GM23338 (cell line): ENCODE results near the gene XXYLT1. TPM values are rescaled to one million over a fixed set of nuclear protein-coding genes. Genes with fewer than 3 reads are reported as not detected.

ENCODE experiments used
- ATAC-seq: fragments of 200-7000 bp; cut with Tn5 transposase; 3 replicates; pipeline ENCODE4 v1.9.1; 2020
- DNase-seq: peaks from one replicate; pipeline ENCODE4 v3.0.0-alpha.2; 2015; ENCODE audit warnings: low spot score
- H2AFZ ChIP-seq: fragments of 200-600 bp; sonication (generic); 2 replicates; pipeline ENCODE4 v1.8.0; 2016; ENCODE audit warnings: antibody characterized with exemption, mild to moderate bottlenecking, moderate library complexity
- H3F3A ChIP-seq: fragments of 200-600 bp; sonication (generic); replicated peaks from 2 replicates; pipeline ENCODE4 v1.8.0; 2017; ENCODE audit warnings: antibody characterized with exemption, mixed run types, low read depth
- H3K27ac ChIP-seq: fragments of 200-600 bp; sonication (generic); 2 replicates; pipeline ENCODE4 v1.6.1; 2016; ENCODE audit warnings: low read depth
- H3K27me3 ChIP-seq: fragments of 200-600 bp; sonication (generic); 2 replicates; pipeline ENCODE4 v1.8.0; 2016; ENCODE audit warnings: mild to moderate bottlenecking, mixed run types, moderate library complexity; ENCODE audit not compliant: insufficient read depth
- H3K36me3 ChIP-seq: fragments of 200-600 bp; sonication (generic); 2 replicates; pipeline ENCODE4 v1.8.0; 2016; ENCODE audit warnings: mild to moderate bottlenecking; ENCODE audit not compliant: insufficient read depth
- H3K4me1 ChIP-seq: fragments of 200-600 bp; sonication (generic); 2 replicates; pipeline ENCODE4 v1.8.0; 2016; ENCODE audit warnings: mild to moderate bottlenecking, moderate library complexity; ENCODE audit not compliant: insufficient read depth
- H3K4me2 ChIP-seq: fragments of 200-600 bp; sonication (generic); 2 replicates; pipeline ENCODE4 v1.7.1; 2017; ENCODE audit warnings: mixed run types
- H3K4me3 ChIP-seq: fragments of 200-600 bp; sonication (generic); 2 replicates; pipeline ENCODE4 v1.6.1; 2016; ENCODE audit warnings: mixed run types
- H3K79me2 ChIP-seq: fragments of 200-600 bp; sonication (generic); replicated peaks from 2 replicates; pipeline ENCODE4 v1.8.0; 2017; ENCODE audit warnings: mild to moderate bottlenecking; ENCODE audit not compliant: insufficient read depth
- H3K9me2 ChIP-seq: fragments of 200-600 bp; sonication (generic); 2 replicates; pipeline ENCODE4 v1.8.0; 2017; ENCODE audit not compliant: insufficient read depth
- H4K20me1 ChIP-seq: fragments of 200-600 bp; sonication (generic); replicated peaks from 2 replicates; pipeline ENCODE4 v1.8.0; 2017; ENCODE audit warnings: mild to moderate bottlenecking; ENCODE audit not compliant: insufficient read depth
- H3K27ac Mint-ChIP-seq: 2 replicates; pipeline ENCODE4 v1.8.0; 2020; ENCODE audit warnings: inconsistent platforms, mild to moderate bottlenecking, moderate library complexity, mixed read lengths
- H3K27me3 Mint-ChIP-seq: 3 replicates; pipeline ENCODE4 v1.8.0; 2022; ENCODE audit warnings: low read depth, mild to moderate bottlenecking, moderate library complexity, mixed read lengths, inconsistent platforms; ENCODE audit not compliant: insufficient read depth, poor library complexity
- H3K36me3 Mint-ChIP-seq: 3 replicates; pipeline ENCODE4 v1.8.0; 2021; ENCODE audit warnings: low read depth, mild to moderate bottlenecking, inconsistent platforms, moderate library complexity, mixed read lengths
- H3K4me1 Mint-ChIP-seq: 3 replicates; pipeline ENCODE4 v1.8.0; 2020; ENCODE audit warnings: mild to moderate bottlenecking, inconsistent platforms, mixed read lengths
- H3K4me3 Mint-ChIP-seq: 3 replicates; pipeline ENCODE4 v1.8.0; 2021; ENCODE audit warnings: moderate library complexity, mild to moderate bottlenecking, inconsistent platforms, mixed read lengths
- H3K9me3 Mint-ChIP-seq: 3 replicates; pipeline ENCODE4 v1.8.0; 2020; ENCODE audit warnings: moderate library complexity, mild to moderate bottlenecking, inconsistent platforms, mixed read lengths
- CREB1 ChIP-seq: fragments of 250-450 bp; sonication (Bioruptor Pico); IDR thresholded peaks from 2 replicates; pipeline ENCODE4 v1.5.0; 2020; ENCODE audit warnings: low read depth, mild to moderate bottlenecking, moderate library complexity
- CTCF ChIP-seq, 2 experiments: fragments of 200-600 bp in 1 of 2; sonication (generic) in 1 of 2; conservative IDR thresholded peaks; 2 replicates each; pipeline versions ENCODE4 v1.5.1 to v1.6.1; 2016 to 2017; ENCODE audit warnings: antibody characterized with exemption in 2 of 2, low read depth in 2 of 2, mild to moderate bottlenecking in 2 of 2, moderate library complexity in 1 of 2
- EZH2 ChIP-seq: fragments of 200-600 bp; sonication (generic); IDR thresholded peaks from one replicate; pipeline ENCODE4 v1.8.0; 2017; ENCODE audit warnings: antibody characterized with exemption, mild to moderate bottlenecking, low read depth; ENCODE audit not compliant: unreplicated experiment
- EZH2phosphoT487 ChIP-seq: fragments of 200-600 bp; sonication (generic); IDR thresholded peaks from one replicate; pipeline ENCODE4 v1.8.1; 2018; ENCODE audit warnings: antibody characterized with exemption; ENCODE audit not compliant: unreplicated experiment
- NANOG ChIP-seq: IDR thresholded peaks from 2 replicates; pipeline ENCODE4 v1.6.1; 2016; ENCODE audit warnings: antibody characterized with exemption, borderline replicate concordance
- POLR2AphosphoS5 ChIP-seq: IDR thresholded peaks from 2 replicates; pipeline ENCODE4 v1.6.1; 2016; ENCODE audit warnings: antibody characterized with exemption, low read depth
- STAT1 ChIP-seq: IDR thresholded peaks from one replicate; pipeline ENCODE4 v1.6.1; 2016; ENCODE audit warnings: antibody characterized with exemption; ENCODE audit not compliant: unreplicated experiment
- ZNF114 ChIP-seq: fragments of 250-450 bp; sonication (Bioruptor Pico); IDR thresholded peaks from 2 replicates; pipeline ENCODE4 v1.5.0; 2020; ENCODE audit warnings: mild to moderate bottlenecking, moderate library complexity
- ZNF331 ChIP-seq: fragments of 250-450 bp; sonication (Bioruptor Pico); IDR thresholded peaks from 2 replicates; pipeline ENCODE4 v1.5.0; 2020; ENCODE audit warnings: low read depth, mild to moderate bottlenecking, moderate library complexity
- ZNF462 ChIP-seq: fragments of 250-450 bp; sonication (Bioruptor Pico); IDR thresholded peaks from 2 replicates; pipeline ENCODE4 v1.5.0; 2020; ENCODE audit warnings: mild to moderate bottlenecking, moderate library complexity
- polyA plus RNA-seq: library from polyadenylated mRNA; unstranded; fragments of >200 nt; fragmentation: Nextera tagmentation; extraction: Ambion mirVana; gene quantifications from 2 replicates; pipeline ENCODE4 v1.2.1, GENCODE V29; 2016
- total RNA-seq: library from RNA; depleted of rRNA; stranded (reverse); fragments of >200 nt; shearing (Covaris generic); gene quantifications from 2 replicates; pipeline ENCODE4 v1.2.3, GENCODE V29; 2014
- TF ChIP-seq, protein P1 (sequence below): IDR thresholded peaks from 2 replicates; pipeline ENCODE4 v1.6.1; 2016; ENCODE audit warnings: antibody characterized with exemption

The XXYLT1 gene
- total and polyA plus RNA-seq, 2 experiments from 2014 or later: 13.5 to 34.8 TPM

DNA sequence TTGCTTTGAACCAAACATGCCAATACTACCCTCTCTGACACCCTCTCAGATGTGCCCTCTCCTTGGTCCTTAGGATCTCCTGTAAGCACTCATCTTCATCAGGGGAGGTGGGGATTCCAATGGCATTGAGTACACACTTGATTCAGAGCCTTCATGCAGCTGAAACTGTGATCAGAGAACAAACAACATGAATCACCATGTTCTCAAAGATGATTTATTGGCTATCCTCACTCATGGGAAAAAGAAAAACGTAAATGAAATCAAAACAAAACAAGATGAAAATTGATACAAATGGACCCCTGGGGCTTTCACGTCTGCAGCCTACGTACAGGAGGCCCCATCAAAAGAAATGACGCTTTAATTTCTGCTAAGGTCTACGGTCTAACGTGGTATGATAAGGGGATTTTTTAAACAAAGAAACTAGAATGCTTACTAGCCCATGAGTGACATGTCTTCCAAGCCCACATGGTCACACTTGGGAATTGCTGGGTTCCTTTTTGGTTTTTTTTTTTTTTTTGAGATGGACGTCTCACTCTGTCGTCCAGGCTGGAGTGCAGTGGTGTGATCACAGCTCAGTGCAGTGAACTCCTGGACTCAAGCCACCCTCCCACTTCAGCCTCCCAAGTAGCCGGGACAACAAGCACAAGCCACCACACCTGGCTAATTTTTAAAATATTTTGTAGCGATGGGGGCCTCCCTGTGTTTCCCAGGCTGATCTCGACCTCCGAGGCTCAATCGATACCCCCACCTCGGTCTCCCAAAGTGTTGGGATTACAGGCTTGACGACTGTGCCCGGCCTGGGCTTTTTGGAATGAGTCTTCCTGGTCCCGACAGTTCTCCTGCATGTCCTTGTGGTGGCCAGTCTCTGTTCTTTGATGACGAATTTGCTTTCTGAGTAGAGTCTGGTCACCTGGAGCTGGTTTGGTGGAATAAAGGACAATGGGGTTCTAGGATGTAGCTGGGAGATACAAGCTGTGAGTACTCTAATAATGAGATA lies 202.6 kb downstream of the XXYLT1 start:
- H3K4me3 Mint-ChIP-seq: no peak overlapping the region
- no peak for ATAC-seq
- Histone ChIP-seq H3K4me2 (no peak overlapping the region), H3K27ac (no peak overlapping the region), H3K9me2 (no peaks in the 10 kb centered on the region), H3F3A (no peaks in the 10 kb centered on the region), H2AFZ (no peak overlapping the region), H3K4me1 (no peaks in the 10 kb centered on the region), H4K20me1 (no peaks in the 10 kb centered on the region; the same call in 1 of the 2 replicates), H3K36me3 (no peaks in the 10 kb centered on the region), H3K79me2 (no peaks in the 10 kb centered on the region; the same call in 1 of the 2 replicates), H3K4me3 (no peak overlapping the region), H3K27me3 (no peaks in the 10 kb centered on the region)
- peaks cover 3% of the 10 kb centered on the region; the same call in 2 of the 3 replicates for H3K4me1 Mint-ChIP-seq
- TF ChIP-seq EZH2 (no peak), ZNF462 (no peak)
- H3K9me3 Mint-ChIP-seq: peaks cover 14% of the 10 kb centered on the region
- no peak overlapping the region for H3K27ac Mint-ChIP-seq
- no peak for DNase-seq
- H3K36me3 Mint-ChIP-seq: peaks cover 34% of the 10 kb centered on the region
- H3K27me3 Mint-ChIP-seq: peaks cover 5% of the 10 kb centered on the region

- Histone ChIP-seq H3K27ac (no peak overlapping the region), H3K27me3 (no peaks in the 10 kb centered on the region), H3K9me2 (no peaks in the 10 kb centered on the region), H3F3A (no peaks in the 10 kb centered on the region), H3K79me2 (no peaks in the 10 kb centered on the region), H2AFZ (no peak overlapping the region), H4K20me1 (no peaks in the 10 kb centered on the region), H3K4me2 (no peak overlapping the region), H3K36me3 (no peaks in the 10 kb centered on the region), H3K4me3 (no peak overlapping the region), H3K4me1 (no peaks in the 10 kb centered on the region)
- DNase-seq (no peak), ATAC-seq (no peak)
- Mint-ChIP-seq H3K9me3 (peaks cover 14% of the 10 kb centered on the region), H3K4me3 (no peak overlapping the region), H3K27ac (no peak overlapping the region), H3K4me1 (peaks cover 12% of the 10 kb centered on the region), H3K36me3 (peaks cover 34% of the 10 kb centered on the region), H3K27me3 (peaks cover 6% of the 10 kb centered on the region)
- TF ChIP-seq CTCF (conservative IDR thresholded peaks at IDR 0.05; ENCODE audit: low read depth in 2 of 2) (no peak), EZH2 (no peak), EZH2phosphoT487 (no peak), POLR2AphosphoS5 (no peak), ZNF114 (CRISPR knock-in tag) (no peak), NANOG (no peak), CREB1 (CRISPR knock-in tag) (no peak), ZNF331 (CRISPR knock-in tag) (no peak), STAT1 (no peak)
- TF ChIP-seq, protein P1, sequence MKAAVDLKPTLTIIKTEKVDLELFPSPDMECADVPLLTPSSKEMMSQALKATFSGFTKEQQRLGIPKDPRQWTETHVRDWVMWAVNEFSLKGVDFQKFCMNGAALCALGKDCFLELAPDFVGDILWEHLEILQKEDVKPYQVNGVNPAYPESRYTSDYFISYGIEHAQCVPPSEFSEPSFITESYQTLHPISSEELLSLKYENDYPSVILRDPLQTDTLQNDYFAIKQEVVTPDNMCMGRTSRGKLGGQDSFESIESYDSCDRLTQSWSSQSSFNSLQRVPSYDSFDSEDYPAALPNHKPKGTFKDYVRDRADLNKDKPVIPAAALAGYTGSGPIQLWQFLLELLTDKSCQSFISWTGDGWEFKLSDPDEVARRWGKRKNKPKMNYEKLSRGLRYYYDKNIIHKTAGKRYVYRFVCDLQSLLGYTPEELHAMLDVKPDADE: no peak
Measured at GRCh38 chr3:195066441-195066841, 204.5 kb downstream of the XXYLT1 start.
